ENCODE data around the gene OGA. TPM values are rescaled to one million over a fixed set of nuclear protein-coding genes. Genes with fewer than 3 reads are reported as not detected.

Gene OGA
- total and polyA plus RNA-seq, 9 of the 15 experiments (the other 6 are each of a cell fraction or from before 2014, with no cell fraction given), result 13.5 to 73.5 (median 59.5) TPM

DNA sequence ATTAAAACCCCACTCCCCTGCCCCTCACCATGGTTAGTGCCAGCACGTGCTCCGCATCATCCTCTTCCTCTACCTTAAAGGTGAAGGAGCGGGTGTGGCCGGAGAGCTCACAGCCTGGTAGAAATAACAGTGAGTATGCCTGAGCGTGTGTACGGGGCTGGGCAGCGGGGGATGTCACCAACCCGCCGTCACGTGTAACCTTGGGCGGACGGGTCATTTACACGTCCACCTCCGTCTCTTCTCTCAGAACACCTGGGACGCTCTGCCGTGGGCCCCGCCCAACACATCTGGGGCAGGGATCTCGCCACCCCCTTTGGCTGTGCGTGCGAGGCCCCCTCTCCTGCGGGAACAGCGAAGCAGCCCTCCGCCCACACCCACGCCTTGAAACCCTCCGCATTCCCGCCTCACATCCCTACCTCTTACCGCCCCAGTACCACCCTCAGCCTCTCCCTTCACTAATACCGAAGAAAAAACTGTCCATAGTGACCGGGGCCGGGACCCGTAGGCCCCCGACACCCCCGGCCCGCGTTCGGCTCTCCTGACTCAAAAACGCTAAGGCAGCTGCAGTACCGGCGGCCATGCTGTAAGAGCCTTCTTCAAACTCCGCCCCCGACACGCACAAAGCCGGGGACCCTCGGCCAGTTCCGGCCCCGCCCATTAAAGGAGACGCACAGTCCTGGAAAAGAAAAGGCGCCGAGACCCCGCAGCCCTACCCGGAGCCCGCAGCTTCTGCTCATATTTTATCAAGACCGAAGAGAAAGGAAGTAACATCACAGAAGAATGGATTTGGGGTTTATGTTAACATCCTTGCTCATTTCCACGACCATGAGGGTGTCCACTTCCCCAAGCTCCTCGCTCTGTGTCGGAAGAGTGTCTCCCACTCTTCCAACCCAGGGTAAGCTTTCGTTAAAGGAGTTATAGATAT lies 35.2 kb downstream of the OGA start, which contains the start of gene NPM3 (continued):
- TF ChIP-seq, protein P1, sequence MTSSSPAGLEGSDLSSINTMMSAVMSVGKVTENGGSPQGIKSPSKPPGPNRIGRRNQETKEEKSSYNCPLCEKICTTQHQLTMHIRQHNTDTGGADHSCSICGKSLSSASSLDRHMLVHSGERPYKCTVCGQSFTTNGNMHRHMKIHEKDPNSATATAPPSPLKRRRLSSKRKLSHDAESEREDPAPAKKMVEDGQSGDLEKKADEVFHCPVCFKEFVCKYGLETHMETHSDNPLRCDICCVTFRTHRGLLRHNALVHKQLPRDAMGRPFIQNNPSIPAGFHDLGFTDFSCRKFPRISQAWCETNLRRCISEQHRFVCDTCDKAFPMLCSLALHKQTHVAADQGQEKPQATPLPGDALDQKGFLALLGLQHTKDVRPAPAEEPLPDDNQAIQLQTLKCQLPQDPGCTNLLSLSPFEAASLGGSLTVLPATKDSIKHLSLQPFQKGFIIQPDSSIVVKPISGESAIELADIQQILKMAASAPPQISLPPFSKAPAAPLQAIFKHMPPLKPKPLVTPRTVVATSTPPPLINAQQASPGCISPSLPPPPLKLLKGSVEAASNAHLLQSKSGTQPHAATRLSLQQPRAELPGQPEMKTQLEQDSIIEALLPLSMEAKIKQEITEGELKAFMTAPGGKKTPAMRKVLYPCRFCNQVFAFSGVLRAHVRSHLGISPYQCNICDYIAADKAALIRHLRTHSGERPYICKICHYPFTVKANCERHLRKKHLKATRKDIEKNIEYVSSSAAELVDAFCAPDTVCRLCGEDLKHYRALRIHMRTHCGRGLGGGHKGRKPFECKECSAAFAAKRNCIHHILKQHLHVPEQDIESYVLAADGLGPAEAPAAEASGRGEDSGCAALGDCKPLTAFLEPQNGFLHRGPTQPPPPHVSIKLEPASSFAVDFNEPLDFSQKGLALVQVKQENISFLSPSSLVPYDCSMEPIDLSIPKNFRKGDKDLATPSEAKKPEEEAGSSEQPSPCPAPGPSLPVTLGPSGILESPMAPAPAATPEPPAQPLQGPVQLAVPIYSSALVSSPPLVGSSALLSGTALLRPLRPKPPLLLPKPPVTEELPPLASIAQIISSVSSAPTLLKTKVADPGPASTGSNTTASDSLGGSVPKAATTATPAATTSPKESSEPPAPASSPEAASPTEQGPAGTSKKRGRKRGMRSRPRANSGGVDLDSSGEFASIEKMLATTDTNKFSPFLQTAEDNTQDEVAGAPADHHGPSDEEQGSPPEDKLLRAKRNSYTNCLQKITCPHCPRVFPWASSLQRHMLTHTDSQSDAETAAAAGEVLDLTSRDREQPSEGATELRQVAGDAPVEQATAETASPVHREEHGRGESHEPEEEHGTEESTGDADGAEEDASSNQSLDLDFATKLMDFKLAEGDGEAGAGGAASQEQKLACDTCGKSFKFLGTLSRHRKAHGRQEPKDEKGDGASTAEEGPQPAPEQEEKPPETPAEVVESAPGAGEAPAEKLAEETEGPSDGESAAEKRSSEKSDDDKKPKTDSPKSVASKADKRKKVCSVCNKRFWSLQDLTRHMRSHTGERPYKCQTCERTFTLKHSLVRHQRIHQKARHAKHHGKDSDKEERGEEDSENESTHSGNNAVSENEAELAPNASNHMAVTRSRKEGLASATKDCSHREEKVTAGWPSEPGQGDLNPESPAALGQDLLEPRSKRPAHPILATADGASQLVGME (CRISPR knock-in tag; IDR thresholded peaks at IDR 0.05), result no peak
- TF ChIP-seq MCM5 (IDR thresholded peaks at IDR 0.05; ENCODE audit: low read depth), result no peak
- no peak for TF ChIP-seq HEY1 (CRISPR knock-in tag; IDR thresholded peaks at IDR 0.05; ENCODE audit: borderline replicate concordance)
- no peak for TF ChIP-seq ARNT (IDR thresholded peaks at IDR 0.05)
- no peak for TF ChIP-seq HNRNPLL (IDR thresholded peaks at IDR 0.05; ENCODE audit: low read depth, low read length, poor library complexity, severe bottlenecking)
- TF ChIP-seq ZNF197 (CRISPR knock-in tag; IDR thresholded peaks at IDR 0.05; ENCODE audit: low read depth), result no peak
- no peak for TF ChIP-seq MEIS2 (IDR thresholded peaks at IDR 0.05; ENCODE audit: partially characterized antibody)
- no peak for TF ChIP-seq GTF3C2 (IDR thresholded peaks at IDR 0.05; ENCODE audit: borderline replicate concordance, extremely low read depth, insufficient read length)
- no peak for TF ChIP-seq CBX1 (IDR thresholded peaks at IDR 0.05; ENCODE audit: low read depth)

Data from K562 (cell line).